GM20000 (cell line): ENCODE data around the gene SLFN12L.
"Not testable (repeated sequence)": the region's sequence is repeated elsewhere in the genome, so short reads cannot be mapped to it uniquely, and the experiment has no call there.

Experiments used
- DNase-seq: peaks from one replicate; pipeline ENCODE4 v3.0.0; 2012; ENCODE audit warnings: low spot score
- TF ChIP-seq, protein P1 (sequence below): IDR thresholded peaks from 2 replicates; pipeline ENCODE4 v1.5.1; 2012; ENCODE audit warnings: mild to moderate bottlenecking, control low read depth; ENCODE audit errors: extremely low read depth, missing control alignments

Gene SLFN12L

DNA sequence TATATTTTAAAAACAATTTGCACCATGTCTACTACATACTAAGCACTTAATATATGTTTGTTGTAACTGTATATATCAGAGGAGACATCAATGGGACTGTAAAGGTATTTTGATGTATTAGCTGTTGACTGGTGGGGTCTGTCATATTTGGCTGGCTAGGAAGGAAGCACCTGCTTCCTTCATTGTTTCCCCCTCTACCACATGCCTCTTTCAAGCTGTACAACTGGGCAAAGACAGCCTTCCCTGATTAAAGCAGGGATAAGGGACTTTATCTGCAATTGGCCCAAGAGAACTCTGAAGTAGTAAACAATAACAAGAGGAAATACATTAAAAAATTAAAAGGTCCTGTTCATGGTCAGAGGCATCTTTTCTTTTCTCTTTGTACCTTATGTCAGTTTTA lies 5.5 kb upstream of the SLFN12L start:
- DNase-seq, result no peak
- TF ChIP-seq, protein P1, sequence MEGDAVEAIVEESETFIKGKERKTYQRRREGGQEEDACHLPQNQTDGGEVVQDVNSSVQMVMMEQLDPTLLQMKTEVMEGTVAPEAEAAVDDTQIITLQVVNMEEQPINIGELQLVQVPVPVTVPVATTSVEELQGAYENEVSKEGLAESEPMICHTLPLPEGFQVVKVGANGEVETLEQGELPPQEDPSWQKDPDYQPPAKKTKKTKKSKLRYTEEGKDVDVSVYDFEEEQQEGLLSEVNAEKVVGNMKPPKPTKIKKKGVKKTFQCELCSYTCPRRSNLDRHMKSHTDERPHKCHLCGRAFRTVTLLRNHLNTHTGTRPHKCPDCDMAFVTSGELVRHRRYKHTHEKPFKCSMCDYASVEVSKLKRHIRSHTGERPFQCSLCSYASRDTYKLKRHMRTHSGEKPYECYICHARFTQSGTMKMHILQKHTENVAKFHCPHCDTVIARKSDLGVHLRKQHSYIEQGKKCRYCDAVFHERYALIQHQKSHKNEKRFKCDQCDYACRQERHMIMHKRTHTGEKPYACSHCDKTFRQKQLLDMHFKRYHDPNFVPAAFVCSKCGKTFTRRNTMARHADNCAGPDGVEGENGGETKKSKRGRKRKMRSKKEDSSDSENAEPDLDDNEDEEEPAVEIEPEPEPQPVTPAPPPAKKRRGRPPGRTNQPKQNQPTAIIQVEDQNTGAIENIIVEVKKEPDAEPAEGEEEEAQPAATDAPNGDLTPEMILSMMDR, result no peak

DNA sequence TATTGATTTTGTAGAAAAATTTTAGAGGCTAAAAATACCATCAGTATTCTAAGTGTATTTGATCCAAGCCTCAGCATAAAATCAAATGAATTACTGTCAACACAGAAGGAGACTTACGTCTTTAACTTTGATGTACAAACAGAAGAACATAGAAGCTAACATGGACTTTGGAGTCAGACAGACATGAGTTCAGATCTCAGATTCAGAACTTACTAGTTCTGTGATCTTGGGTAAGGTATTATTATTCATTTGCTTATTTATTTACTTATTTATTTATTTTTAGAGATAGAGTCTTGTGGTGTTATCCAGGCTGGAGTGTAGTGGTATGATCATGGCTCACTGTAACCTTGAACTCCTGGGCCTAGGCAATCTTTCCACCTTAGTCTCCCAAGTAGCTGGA lies 4.0 kb upstream of the SLFN12L start:
- TF ChIP-seq, protein P1, result no peak
- no peak for DNase-seq

DNA sequence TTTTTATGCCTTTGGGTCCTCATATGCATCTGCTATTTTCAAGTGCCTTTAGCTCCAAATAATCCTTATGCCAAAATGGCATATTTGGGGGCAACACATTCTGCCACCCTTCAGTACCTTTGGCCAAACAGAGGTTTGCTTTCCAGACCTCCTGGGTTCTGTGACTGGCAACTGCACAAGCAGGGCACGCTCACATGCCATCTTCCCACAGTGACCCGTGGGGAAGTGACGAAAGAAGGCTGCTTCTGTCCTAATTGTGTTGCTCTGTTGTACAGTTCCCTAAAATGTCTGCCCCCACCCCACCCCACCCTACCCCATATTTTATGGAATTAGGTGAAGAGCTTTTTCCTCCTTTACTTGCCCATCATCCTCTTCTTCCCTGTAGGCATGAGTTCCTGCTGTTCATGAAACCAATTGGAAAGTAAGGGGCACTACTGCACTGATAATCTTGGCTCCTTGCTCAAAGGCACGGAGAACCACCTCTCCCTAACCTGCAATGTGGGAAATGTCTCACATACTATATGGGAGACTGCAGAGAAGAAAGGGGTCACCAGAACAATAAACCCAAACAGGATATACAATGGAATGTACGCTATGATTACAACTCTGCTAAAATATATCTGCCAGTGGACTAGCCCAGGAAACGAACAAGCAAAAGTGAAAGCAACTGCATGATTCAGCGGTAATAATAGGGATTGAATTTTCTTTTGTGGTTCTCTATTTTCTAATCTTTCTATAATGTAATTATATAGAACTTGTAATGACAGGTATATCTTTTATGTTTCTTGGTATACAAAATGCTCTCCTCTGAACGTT lies 3.3 kb upstream of the SLFN12L start:
- TF ChIP-seq, protein P1, result no peak
- DNase-seq, result peak; percentile 30

DNA sequence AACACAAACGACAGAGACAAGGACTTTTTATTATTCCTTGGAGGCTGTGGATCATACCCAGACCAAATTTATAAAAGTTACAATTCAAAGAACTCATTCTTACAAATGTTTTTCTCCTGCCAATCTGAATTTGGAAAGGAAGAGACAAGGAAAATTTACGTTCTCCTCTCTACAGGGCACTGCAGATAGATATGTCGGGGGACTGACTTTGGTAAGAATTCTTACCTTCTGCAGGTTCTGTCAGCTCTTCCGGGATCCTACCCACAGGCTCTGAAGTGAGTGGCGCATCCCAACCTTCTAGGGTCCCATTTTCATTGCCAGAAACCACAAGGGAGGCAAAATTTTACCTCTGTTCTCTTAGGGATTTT lies 2.2 kb upstream of the SLFN12L start:
- TF ChIP-seq, protein P1, result no peak
- DNase-seq, result no peak

DNA sequence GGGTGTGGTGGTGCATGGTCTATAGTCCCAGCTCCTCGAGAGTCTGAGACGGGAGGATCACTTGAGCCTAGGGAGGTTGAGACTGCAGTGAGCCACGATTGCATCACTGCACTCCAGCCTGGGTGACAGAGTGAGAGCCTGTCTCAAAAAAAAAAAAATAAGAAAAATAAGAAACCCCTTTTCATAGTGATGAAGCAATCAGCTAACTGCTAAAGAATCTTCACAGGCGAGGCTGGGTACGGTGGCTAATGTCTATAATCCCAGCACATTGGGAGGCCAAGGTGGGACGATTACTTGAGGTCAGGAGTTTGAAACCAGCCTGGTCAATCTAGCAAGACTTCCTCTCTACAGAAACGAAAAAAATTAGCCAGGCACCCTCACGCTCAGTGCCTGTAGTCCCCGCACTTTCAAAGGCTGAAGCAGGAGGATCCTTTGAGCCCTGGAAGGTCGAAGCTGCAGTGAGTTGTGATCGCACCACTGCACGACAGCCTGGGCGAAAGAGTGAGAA lies 760 bp downstream of the SLFN12L start:
- TF ChIP-seq, protein P1, result no peak
- DNase-seq, result no peak

DNA sequence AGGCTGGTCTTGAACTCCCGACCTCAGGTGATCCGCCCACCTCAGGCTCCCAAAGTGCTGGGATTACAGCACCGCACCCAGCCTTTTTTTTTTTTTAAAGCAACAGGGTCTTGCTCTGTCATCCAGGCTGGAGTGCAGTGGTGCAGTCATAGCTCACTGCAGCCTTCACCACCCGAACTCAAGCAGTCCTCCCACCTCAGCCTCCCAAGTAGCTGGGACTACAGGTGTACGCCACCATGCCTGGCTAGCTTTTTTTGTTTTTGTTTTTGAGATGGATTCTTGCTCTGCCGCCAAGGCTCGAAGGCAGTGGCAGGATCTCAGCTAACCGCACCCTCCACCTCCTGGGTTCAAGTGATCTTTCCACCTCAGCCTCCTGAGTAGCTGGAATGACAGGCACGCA lies 2.1 kb downstream of the SLFN12L start:
- not testable (repeated sequence) for DNase-seq

DNA sequence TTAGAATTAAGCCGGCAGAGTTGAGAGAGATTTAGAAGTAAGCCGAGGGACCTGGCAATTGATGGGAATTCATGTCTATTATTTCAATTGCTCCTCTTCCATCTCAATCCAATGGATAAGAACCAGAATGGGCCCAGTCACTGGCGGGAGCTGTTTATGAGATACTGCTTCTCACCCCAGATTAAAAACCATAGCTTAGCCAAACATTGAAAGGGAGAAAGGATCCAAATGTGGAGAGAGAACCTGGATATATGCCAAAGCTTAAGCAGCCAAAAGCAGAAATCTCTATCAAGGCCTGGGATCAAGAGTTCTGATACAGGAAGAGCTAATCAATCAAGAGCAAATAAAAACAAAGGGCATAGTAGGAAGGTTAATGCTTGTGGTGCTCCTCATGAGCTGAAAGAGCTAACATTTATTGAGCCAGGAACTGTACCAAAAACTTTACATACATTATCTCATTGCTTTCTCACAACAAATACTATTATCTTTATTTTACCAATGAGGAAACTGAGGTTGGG lies 2.8 kb downstream of the SLFN12L start:
- DNase-seq, result no peak
- TF ChIP-seq, protein P1, result no peak

DNA sequence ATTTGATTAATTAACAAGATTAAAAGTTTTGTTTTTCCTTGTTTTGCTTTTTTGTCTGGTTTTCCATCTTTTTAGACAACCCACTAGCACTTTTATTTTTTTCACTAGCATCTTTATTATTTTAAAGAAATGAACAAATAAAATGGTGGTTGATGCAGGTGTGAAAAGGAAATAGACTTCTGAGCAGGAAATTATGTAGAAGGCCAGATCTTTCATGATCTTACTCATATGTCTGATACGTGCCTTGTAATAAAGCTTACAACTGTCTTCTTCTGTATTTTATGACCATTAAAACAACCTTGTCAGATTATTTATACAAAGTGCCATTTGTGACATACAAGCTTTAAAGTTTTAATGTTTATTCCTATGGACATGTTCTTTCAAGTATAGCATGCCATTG lies 6.3 kb downstream of the SLFN12L start:
- DNase-seq, result no peak
- TF ChIP-seq, protein P1, result no peak
